ENCODE results near the gene SEMA3G.
A peak's percentile ranks its signal among the peaks of the same experiment; 100 is the strongest.

The SEMA3G gene

DNA sequence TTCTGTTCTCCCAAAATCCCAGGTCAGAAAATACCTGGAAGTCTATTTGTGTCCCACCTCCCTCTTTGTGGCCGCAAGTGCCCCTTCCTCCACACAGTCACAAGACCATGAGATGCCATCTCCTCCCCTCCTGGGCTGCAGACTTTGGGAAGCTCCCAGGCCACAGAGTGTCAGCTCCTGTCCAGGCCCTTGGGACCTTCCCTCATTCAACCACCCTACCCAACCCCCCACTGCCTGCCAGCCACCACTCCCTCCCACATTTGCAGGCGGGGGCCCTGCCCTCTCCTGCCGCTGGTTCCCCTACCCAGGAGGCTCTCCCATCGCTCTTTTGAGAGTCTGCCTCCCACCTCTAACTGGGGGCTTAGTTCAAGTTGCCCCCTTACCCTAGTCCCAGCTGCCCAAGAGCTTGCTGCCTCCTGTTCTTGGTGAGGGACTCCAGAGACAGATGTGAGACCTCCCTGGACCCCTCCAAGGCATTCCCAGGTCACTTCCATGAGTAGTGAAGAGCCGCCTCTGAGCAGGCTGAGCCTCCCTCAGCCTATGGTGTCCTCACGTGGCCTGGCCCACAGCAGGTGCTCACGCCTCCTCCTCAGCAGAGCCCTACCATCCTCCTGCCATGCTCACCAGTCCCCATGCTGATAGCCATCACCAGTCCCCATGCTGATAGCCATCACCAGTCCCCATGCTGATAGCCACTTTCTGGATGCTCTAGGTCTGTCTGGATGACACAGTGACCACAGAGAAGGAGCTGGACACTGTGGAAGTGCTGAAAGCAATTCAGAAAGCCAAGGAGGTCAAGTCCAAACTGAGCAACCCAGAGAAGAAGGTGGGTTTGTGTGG is 34.4 kb upstream of the SEMA3G start:
- no peak for DNase-seq (ENCODE audit: low spot score)

DNA sequence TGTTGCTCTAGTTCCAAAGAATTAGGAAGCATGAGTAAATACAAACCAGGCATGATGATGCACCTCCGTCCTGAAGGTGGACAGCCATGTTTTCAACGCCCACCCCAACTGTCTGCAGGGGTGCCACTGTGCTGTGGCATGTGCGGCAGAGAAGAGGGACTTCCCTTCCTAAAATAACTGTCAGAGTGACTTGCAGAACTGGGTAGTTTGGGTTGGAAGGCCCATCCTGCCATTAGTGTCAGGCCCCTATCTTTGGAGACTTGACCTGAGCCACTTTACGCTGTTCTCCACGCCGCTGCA is 32.8 kb upstream of the SEMA3G start:
- no peak for DNase-seq (ENCODE audit: low spot score)

DNA sequence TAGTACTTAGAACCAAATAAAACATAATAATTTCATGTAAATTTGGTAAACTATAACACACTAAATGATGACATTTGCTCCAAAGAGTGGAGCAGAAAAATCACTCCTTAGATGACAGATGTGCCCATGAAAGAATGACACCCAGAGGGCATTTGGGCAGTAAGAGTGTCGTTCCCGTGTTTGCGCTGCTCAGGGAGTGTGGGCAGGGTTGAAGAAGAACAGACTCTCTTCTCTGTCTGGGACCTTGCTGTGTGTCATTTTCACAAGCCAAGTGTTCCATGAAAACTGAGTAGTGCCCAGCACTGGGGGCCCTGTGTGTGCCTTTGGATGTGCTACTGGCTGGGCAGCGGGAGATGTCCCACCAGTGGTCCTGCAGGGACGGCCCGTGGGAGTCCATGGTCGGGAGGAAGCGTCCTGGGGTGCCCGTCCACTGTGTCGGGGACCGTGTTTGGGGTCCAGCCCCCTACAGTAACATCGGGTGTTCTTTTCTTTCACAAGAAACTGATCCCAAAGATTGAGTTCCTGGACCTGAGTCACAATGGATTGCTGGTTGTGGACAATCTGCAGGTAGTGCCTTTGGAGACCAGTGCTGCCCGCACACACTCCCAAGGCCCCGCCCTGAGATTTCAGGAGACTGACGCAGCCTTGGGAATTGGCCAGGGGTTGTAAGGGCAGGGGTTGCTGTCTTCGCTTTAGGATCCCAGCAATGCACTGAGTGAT is 32.3 kb upstream of the SEMA3G start:
- no peak for DNase-seq (ENCODE audit: low spot score)

DNA sequence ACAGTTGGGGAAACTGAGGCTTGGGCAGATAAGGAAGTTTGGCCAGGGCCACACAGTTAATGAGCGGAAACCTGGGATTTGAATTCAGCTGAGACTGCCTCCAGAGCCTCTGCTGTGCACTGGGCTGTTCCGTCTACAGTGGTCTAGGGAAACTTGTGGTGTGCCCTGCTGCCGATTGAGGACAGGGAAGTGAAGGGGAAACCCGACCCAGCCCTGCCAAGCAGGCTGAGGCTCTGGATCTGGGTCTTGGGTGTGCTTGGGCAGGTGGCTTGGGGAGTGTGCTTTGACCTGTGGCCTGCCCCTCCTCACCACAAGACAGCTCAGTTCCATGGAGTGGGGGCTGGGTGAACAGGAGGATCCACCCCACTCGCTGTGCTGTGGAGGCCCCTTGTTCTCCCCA is 28.1 kb upstream of the SEMA3G start:
- no peak for DNase-seq (ENCODE audit: low spot score)

GRCh38 chr3:52472239-52473000 is 27.5 kb upstream of the SEMA3G start:
- no peak for DNase-seq (ENCODE audit: low spot score)

- DNase-seq (ENCODE audit: low spot score) = no peak
Observed at GRCh38 chr3:52471371-52472238, 26.7 kb upstream of the SEMA3G start.

- DNase-seq (ENCODE audit: low spot score) = no peak
Observed at GRCh38 chr3:52470920-52471319, 26.0 kb upstream of the SEMA3G start.

DNA sequence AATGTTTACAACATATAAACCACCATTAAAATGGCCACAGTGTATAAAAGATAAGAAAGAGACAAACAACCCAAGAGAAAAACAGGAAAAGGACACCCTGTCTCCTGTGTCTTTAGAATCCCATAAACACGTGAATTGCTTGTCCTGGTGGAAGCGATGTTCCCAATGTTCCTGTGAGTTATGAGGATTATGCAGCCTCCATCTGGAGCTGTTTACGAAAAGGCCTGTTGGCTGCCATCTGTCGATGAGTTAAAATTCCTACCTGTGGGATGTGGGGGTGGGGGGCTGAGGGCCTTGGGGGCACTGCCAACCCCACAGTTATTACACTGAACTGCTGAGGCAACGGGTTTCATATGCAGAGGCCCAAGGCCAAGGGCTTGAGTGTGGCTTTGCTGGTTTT is 24.1 kb upstream of the SEMA3G start:
- DNase-seq (ENCODE audit: low spot score) = no peak

DNA sequence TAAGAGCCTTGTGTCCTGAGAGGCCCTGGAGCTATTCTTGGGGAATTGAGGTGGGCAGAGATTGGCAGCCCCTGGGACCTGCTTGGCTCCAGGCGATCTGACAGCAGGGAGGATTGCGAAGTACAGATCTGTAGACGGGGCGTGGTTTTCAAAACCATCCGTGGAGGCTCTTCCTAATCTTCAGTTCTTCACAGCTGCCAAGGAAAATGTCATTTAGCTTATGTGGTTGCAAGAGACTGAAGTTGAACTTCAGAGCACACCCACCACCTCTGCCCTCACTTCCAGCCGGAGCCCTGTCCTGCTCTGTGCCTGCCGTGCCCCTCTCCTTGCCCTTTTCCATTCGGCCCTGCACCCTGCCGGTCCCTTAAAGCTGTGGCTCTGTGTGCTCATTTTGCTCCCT is 23.4 kb upstream of the SEMA3G start:
- no peak for DNase-seq (ENCODE audit: low spot score)

DNA sequence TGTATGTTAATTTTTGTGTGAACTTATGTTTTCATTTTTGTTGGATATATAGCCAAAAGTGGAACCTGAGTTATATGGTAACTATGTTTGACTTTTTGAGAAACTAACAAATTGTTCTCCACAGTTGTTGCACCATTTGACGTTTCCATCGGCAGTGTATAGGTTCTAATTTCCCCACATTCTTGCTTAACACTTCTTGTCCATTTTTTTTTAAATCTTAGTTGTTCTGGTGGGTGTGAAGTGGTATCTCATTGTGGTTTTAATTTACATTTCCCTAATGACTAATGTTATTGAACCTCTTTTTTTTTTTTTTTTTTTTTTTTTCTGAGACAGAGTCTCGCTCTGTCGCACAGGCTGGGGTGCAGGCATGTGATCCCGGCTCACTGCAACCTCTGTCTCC is 18.5 kb upstream of the SEMA3G start:
- DNase-seq (ENCODE audit: low spot score) = no peak

DNA sequence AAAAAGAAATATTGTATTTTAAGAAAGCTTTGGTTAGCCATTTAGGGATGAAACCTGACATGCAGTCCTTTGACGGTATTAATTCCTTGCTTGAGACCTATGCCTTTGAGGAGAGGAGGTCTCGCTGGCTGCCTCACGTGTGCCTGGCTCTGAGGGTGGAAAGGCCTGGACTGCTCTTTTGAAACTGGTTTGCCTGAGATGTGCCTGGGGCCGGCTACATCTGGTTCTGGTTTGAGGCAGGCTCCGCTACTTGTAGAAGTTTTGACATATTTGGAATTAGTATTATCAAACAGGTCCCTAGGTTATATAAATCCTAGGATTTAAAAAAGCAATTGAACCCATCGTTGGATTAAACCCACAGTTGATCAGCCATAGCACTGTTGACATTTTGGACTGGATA is 17.0 kb upstream of the SEMA3G start:
- DNase-seq (ENCODE audit: low spot score) = no peak

GRCh38 chr3:52458770-52459545 is 14.1 kb upstream of the SEMA3G start:
- DNase-seq (ENCODE audit: low spot score) = no peak

DNA sequence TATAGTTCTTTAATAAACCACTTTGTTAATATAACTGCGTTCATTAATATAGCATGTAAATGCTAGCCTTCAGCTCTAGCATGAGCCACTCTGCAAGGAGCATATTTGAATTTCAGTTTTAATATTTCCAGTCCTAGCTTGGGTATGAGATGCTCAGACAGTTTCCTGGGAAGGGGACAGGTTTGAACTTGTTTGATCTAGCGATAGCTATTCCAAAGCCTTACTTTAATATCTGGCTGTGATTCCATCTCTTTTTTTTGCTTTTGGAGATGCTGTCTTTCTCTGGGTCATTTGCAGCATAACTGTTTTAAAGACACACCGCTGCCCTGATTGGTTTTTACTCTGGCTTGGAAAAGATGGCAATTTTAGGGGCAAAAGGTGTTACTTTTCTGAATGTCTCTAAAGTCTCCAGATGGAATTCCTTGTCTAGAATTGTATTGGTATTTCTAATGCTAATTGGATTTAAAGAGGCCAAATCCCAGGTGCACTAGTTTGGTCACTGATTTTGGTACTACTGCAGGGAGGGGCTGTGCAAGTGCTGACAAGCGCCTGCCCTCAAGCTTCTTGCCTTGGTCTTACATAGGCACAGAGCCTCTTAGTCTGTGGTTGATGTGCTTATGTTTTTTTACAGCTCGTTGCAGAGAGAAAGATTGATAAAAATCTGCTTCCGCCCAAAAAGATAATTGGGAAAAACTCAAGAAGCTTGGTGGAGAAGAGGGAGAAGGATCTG is 13.3 kb upstream of the SEMA3G start:
- DNase-seq (ENCODE audit: low spot score) = no peak

DNA sequence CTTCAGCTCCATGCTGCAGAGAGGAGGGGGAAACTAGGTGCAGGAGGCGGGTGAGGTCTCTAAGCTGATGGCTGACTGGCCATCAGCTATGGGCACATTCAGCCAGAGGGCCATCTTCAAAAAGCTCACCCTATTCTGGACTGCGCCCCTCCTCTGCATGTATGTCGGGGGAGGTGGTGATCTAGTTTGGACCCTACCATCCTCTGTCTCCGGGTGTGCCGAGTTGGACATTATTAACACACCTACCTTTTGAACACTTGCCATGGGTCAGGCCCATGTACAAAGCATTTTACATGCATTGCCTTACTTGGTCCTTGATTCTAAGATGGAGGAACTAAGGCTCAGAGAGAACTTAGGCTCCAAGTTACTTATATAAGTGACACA is 11.9 kb upstream of the SEMA3G start:
- no peak for DNase-seq (ENCODE audit: low spot score)

DNA sequence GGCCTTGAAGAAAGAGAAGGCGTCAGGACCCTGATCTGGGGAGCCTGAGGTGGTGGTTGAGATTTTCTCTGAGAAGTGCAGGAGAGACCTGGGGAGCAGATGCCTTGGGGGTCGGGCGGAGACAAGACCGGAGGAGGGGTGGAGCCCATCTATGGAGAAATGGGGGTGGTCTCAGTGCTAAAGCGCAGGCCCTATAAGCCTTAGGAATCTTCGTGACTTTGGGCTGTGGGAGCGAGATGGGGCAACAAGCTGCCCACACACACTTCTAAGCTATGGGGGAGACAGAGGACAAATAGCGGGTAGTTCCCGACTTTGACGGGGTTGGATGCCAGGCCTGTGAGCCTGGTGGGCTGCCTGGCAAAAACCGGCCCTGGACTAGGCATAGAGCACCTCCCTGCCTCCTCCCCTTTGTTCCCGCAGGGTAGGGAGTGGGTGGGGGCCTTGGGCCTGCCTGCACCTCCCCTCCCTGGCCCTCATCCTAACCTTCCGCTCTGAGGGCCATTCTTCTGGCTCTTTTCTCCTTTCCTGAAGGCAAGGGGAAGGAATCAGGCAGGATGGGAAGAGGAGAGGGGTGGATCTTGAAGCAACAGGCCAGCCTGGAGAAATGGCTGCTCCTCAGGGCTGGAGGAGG is 11.4 kb upstream of the SEMA3G start:
- no peak for DNase-seq (ENCODE audit: low spot score)

GRCh38 chr3:52455283-52456168 is 10.6 kb upstream of the SEMA3G start, which contains the start of gene NISCH:
Gene NISCH (plus strand): TSS chr3:52455604. CDS start chr3:52455642, 38 bp downstream.
- DNase-seq (ENCODE audit: low spot score) = peak; percentile 93

GRCh38 chr3:52454938-52455282 is 10.0 kb upstream of the SEMA3G start:
- no peak for DNase-seq (ENCODE audit: low spot score)

DNA sequence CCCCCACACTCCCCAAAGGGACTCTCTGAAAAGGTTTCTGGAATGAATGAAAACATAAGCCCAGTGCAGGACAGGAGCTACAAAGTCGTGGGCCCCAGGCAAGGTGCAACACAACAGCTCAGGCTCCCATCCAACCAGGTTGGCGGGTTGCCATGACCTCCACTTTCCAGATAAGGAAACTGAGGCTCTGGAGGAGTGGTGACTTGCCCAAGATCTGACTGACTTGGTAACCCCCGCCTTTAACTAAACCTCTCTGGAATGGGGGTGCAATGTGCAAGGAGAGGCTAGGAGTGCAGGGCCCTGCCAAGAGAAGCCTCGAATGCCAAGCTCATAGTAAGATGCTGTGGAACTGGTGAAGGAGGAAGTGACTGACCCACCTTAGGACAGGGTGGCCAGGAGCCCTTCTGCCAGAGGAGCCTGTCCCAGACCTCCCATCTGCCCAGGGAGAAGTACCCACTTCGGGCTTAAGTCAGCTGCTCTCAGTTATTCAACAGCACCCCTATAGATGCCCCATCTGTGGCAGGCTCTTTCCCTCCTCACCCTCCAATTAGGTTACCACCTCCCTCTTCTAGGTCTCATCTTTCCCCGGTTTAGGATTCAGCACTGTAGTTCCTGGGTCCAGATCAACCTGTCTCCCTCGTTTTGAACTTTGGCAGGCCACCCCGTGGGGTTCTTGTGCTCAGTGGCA is 9.5 kb upstream of the SEMA3G start:
- DNase-seq (ENCODE audit: low spot score) = no peak

Measured in CD4-positive, alpha-beta T cell treated with Interleukin-6 at 100 ng/mL for 8 hours (primary cell).